Smooth muscle cell (in vitro differentiated cells): ENCODE results near the gene PDZD2. TPM values are rescaled to one million over a fixed set of nuclear protein-coding genes. Genes with fewer than 3 reads are reported as not detected.

Source experiments
- DNase-seq: peaks from one replicate; lab custom pipeline; 2025; ENCODE audit not compliant: unreplicated experiment; lab: John Stamatoyannopoulos, UW
- H2AFZ ChIP-seq: fragments of 200-600 bp; sonication (generic); 2 replicates; pipeline ENCODE4 v1.6.0; 2016; ENCODE audit warnings: antibody characterized with exemption, low read depth, mild to moderate bottlenecking
- H3F3A ChIP-seq: fragments of 200-600 bp; sonication (generic); 2 replicates; pipeline ENCODE4 v1.6.0; 2017; ENCODE audit warnings: antibody characterized with exemption, low read depth
- H3K27ac ChIP-seq: fragments of 200-600 bp; sonication (generic); 2 replicates; pipeline ENCODE4 v1.5.1; 2016; ENCODE audit warnings: low read depth, mild to moderate bottlenecking
- H3K27me3 ChIP-seq: fragments of 200-600 bp; sonication (generic); 2 replicates; pipeline ENCODE4 v1.6.1; 2016; ENCODE audit warnings: low read depth, mild to moderate bottlenecking
- H3K36me3 ChIP-seq: fragments of 200-600 bp; sonication (generic); 2 replicates; pipeline ENCODE4 v1.5.1; 2016; ENCODE audit warnings: low read depth
- H3K4me1 ChIP-seq: fragments of 200-600 bp; sonication (generic); 2 replicates; pipeline ENCODE4 v1.5.1; 2016; ENCODE audit warnings: low read depth
- H3K4me2 ChIP-seq: fragments of 200-600 bp; sonication (generic); 2 replicates; pipeline ENCODE4 v1.6.0; 2016; ENCODE audit warnings: mild to moderate bottlenecking
- H3K4me3 ChIP-seq: fragments of 200-600 bp; sonication (generic); 2 replicates; pipeline ENCODE4 v1.5.1; 2016; ENCODE audit warnings: mild to moderate bottlenecking
- H3K79me2 ChIP-seq: fragments of 200-600 bp; sonication (generic); 2 replicates; pipeline ENCODE4 v1.6.0; 2016; ENCODE audit warnings: low read depth, mild to moderate bottlenecking
- H3K9ac ChIP-seq: fragments of 200-600 bp; sonication (generic); 2 replicates; pipeline ENCODE4 v1.6.0; 2016; ENCODE audit warnings: low read depth
- H3K9me3 ChIP-seq: fragments of 200-600 bp; sonication (generic); replicated peaks from 2 replicates; pipeline ENCODE4 v1.5.1; 2016; ENCODE audit warnings: low read depth
- H4K20me1 ChIP-seq: fragments of 200-600 bp; sonication (generic); 2 replicates; pipeline ENCODE4 v1.6.0; 2016; ENCODE audit warnings: low read depth
- WGBS: methylation state at CpG from one replicate; pipeline ENCODE4 v1.1.7; 2016; ENCODE audit warnings: low lambda C conversion rate; 5-methylcytosine and 5-hydroxymethylcytosine counted together
- polyA plus RNA-seq: library from polyadenylated mRNA; unstranded; fragments of >200 nt; fragmentation: Nextera tagmentation; extraction: Ambion mirVana; gene quantifications from 2 replicates; pipeline ENCODE4 v1.2.1, GENCODE V29; 2016
- total RNA-seq: library from RNA; depleted of rRNA; stranded (reverse); fragments of >200 nt; gene quantifications from 2 replicates; pipeline ENCODE4 v1.2.3, GENCODE V29; 2014
- TF ChIP-seq, protein P1 (sequence below): fragments of 200-600 bp; sonication (generic); IDR thresholded peaks from 2 replicates; pipeline ENCODE4 v1.5.1; 2017; ENCODE audit warnings: borderline replicate concordance, mild to moderate bottlenecking, antibody characterized with exemption; ENCODE audit not compliant: insufficient read depth, poor library complexity, severe bottlenecking

PDZD2 gene
- total and polyA plus RNA-seq, 2 experiments from 2014 or later = 3.2 to 4.1 TPM

DNA sequence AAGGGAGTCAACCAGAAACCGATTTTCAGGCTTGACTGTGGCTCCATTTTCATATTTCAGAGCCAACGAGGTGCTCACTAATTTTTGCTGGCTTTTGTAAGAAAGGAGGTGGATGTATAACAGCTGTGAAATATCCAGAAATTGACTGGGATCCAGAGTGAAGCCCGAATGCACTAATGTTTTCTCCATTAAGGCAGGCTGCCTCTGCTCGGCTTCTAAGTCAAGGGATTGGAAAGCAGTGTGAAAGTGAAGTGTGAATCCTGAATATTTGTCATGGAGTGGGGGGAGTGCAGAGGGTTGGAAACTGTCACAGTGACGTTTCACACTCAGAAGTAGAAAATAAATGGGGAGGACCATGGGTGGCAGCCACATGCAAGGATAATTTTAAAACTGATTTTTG lies 297.8 kb downstream of the PDZD2 start:
- TF ChIP-seq, protein P1, sequence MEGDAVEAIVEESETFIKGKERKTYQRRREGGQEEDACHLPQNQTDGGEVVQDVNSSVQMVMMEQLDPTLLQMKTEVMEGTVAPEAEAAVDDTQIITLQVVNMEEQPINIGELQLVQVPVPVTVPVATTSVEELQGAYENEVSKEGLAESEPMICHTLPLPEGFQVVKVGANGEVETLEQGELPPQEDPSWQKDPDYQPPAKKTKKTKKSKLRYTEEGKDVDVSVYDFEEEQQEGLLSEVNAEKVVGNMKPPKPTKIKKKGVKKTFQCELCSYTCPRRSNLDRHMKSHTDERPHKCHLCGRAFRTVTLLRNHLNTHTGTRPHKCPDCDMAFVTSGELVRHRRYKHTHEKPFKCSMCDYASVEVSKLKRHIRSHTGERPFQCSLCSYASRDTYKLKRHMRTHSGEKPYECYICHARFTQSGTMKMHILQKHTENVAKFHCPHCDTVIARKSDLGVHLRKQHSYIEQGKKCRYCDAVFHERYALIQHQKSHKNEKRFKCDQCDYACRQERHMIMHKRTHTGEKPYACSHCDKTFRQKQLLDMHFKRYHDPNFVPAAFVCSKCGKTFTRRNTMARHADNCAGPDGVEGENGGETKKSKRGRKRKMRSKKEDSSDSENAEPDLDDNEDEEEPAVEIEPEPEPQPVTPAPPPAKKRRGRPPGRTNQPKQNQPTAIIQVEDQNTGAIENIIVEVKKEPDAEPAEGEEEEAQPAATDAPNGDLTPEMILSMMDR = no peak
- H3K36me3 ChIP-seq = no peaks in the 10 kb centered on the region
- WGBS = 82% methylated on average over 5 of the region's 5 CpGs
- H3K4me3 ChIP-seq = no peak overlapping the region
- no peak overlapping the region for H2AFZ ChIP-seq
- no peak for DNase-seq
- H3K4me1 ChIP-seq = peaks cover 11% of the 10 kb centered on the region
- H4K20me1 ChIP-seq = no peaks in the 10 kb centered on the region
- H3K4me2 ChIP-seq = no peak overlapping the region
- no peak overlapping the region for H3K9ac ChIP-seq
- H3F3A ChIP-seq = no peaks in the 10 kb centered on the region
- no peaks in the 10 kb centered on the region for H3K79me2 ChIP-seq
- no peaks in the 10 kb centered on the region for H3K9me3 ChIP-seq
- H3K27ac ChIP-seq = no peak overlapping the region
- H3K27me3 ChIP-seq = no peaks in the 10 kb centered on the region

DNA sequence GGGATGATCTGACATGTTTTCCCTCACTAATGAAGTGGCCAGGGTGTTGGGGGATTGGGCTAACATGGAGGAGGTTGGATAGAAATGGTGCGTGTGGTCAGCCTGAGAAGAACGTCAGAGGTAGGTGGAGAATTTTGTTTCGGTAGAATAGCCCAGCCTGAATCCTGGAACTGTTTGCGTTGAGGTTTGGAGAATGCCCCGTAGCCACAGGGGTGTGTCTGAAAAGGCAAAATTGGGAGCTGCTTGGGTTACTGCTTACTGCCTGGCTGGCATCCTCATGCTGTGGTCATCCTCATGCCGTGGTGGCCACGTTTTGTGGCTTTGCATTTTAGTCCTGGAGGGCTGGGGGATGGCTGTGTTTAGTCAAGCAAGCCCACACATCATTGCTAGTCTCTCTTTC lies 298.3 kb downstream of the PDZD2 start:
- TF ChIP-seq, protein P1 = no peak
- no peaks in the 10 kb centered on the region for H3K36me3 ChIP-seq
- no peak overlapping the region for H3K9ac ChIP-seq
- no peak overlapping the region for H3K4me2 ChIP-seq
- H3K27ac ChIP-seq = no peak overlapping the region
- H3K27me3 ChIP-seq = no peaks in the 10 kb centered on the region
- H2AFZ ChIP-seq = no peak overlapping the region
- no peaks in the 10 kb centered on the region for H4K20me1 ChIP-seq
- H3F3A ChIP-seq = no peaks in the 10 kb centered on the region
- no peaks in the 10 kb centered on the region for H3K9me3 ChIP-seq
- DNase-seq = no peak
- no peak overlapping the region for H3K4me3 ChIP-seq
- no peaks in the 10 kb centered on the region for H3K79me2 ChIP-seq
- 85% methylated on average over 6 of the region's 7 CpGs for WGBS
- peaks cover 11% of the 10 kb centered on the region for H3K4me1 ChIP-seq

DNA sequence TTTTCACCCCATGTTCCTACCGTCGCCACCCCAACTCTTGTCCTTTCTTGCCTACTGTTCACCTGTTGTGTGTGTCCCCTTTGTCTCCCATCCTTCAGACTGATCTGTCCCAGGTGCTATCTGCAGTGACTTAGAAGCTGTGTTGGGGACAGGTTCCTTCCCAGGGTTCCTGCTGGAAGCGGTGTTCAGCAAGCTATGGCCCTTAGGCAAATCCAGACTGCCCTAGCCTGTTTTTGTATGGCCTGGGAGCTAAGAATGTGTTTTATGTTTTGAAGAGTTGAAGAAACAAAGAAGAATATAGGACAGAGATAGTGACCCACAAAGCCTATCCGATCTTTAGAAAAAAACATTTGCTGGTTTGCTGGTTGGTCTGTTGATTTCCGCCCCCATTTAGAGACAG lies 298.8 kb downstream of the PDZD2 start:
- no peak overlapping the region for H3K4me3 ChIP-seq
- H3K36me3 ChIP-seq = no peaks in the 10 kb centered on the region
- no peak overlapping the region for H3K27ac ChIP-seq
- no peaks in the 10 kb centered on the region for H3K27me3 ChIP-seq
- no peaks in the 10 kb centered on the region for H3K79me2 ChIP-seq
- TF ChIP-seq, protein P1 = no peak
- H3K9ac ChIP-seq = no peak overlapping the region
- 71% methylated on average over 5 of the region's 5 CpGs for WGBS
- peaks cover 11% of the 10 kb centered on the region for H3K4me1 ChIP-seq
- no peaks in the 10 kb centered on the region for H3K9me3 ChIP-seq
- H3K4me2 ChIP-seq = no peak overlapping the region
- H4K20me1 ChIP-seq = no peaks in the 10 kb centered on the region
- DNase-seq = no peak
- no peak overlapping the region for H2AFZ ChIP-seq
- H3F3A ChIP-seq = no peaks in the 10 kb centered on the region

DNA sequence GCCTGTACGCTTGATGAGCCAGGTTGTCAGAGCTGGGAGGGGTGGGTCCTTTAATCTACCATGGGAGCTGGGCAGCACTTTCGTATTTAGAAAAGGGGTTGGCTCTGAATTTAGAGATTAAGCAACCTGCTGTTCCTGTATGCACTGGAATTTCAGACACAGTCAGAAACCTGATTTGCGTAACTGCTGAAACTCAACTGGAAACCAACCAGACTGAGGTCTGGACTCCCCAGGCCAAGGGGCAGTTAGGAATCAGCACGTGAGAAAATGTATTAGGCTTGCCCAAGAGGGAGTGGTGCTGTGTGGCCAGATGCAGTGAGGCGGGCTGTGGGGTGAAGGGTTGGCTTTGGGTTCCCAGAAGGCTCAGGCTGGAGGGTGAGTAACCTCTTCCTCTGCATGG lies 300.2 kb downstream of the PDZD2 start:
- Histone ChIP-seq H3K36me3 (no peaks in the 10 kb centered on the region), H4K20me1 (no peaks in the 10 kb centered on the region), H3K27me3 (no peaks in the 10 kb centered on the region), H3K9me3 (no peaks in the 10 kb centered on the region), H3F3A (no peaks in the 10 kb centered on the region), H3K79me2 (no peaks in the 10 kb centered on the region), H3K4me3 (no peak overlapping the region), H2AFZ (no peak overlapping the region), H3K27ac (no peak overlapping the region), H3K4me2 (no peak overlapping the region), H3K9ac (no peak overlapping the region), H3K4me1 (peaks cover 5% of the 10 kb centered on the region)
- TF ChIP-seq, protein P1 = no peak
- no peak for DNase-seq
- whole genome bisulfite sequencing = 76% methylated on average over 5 of the region's 5 CpGs
